K562 (cell line): ENCODE data around the gene CBX2. TPM values are rescaled to one million over a fixed set of nuclear protein-coding genes. Genes with fewer than 3 reads are reported as not detected.
A peak's percentile ranks its signal among the peaks of the same experiment; 100 is the strongest.

Source experiments
- BMI1 ChIP-seq: fragments of 150-350 bp; IDR thresholded peaks from 2 replicates; pipeline ENCODE4 v1.6.1; 2014; ENCODE audit warnings: low read length
- DPF2 ChIP-seq: fragments of 450-650 bp; IDR thresholded peaks from 2 replicates; pipeline ENCODE4 v1.6.1; 2016
- ELF2 ChIP-seq: fragments of 250-450 bp; sonication (Bioruptor Pico); IDR thresholded peaks from 2 replicates; pipeline ENCODE4 v1.5.0; 2021; ENCODE audit warnings: mild to moderate bottlenecking
- JUND ChIP-seq, 2 experiments: IDR thresholded peaks; 2 replicates in 1 of 2; 3 replicates in 1 of 2; pipeline ENCODE4 v1.6.1; 2011; ENCODE audit warnings: borderline replicate concordance in 2 of 2, low read depth in 2 of 2, low read length in 2 of 2, improper control_type of control experiment in 1 of 2, missing biosample characterization in 1 of 2, missing genetic modification characterization in 1 of 2, missing genetic modification reagents in 1 of 2
- LEF1 ChIP-seq: fragments of 450-650 bp; IDR thresholded peaks from 2 replicates; pipeline ENCODE4 v1.6.1; 2016; ENCODE audit warnings: mild to moderate bottlenecking
- MITF ChIP-seq: IDR thresholded peaks from 2 replicates; pipeline ENCODE4 v1.6.1; 2014; ENCODE audit warnings: antibody characterized with exemption
- NR2C1 ChIP-seq, 2 experiments: fragments of 450-650 bp; IDR thresholded peaks; 2 replicates each; pipeline ENCODE4 v1.6.1; 2017; ENCODE audit warnings: mild to moderate bottlenecking in 2 of 2, antibody characterized with exemption in 1 of 2, inconsistent platforms in 1 of 2, missing compliant biosample characterization in 1 of 2, missing genetic modification characterization in 1 of 2
- PBX2 ChIP-seq, 2 experiments: IDR thresholded peaks in 1 of 2; conservative IDR thresholded peaks in 1 of 2; 2 replicates each; pipeline ENCODE4 v1.6.1; 2016; ENCODE audit warnings: low read depth in 2 of 2, mild to moderate bottlenecking in 1 of 2, missing compliant biosample characterization in 1 of 2, missing genetic modification characterization in 1 of 2, moderate library complexity in 1 of 2
- RBM25 ChIP-seq: fragments of 200-400 bp; formaldehyde crosslinking; IDR thresholded peaks from 2 replicates; pipeline ENCODE4 v1.6.1; 2018; ENCODE audit warnings: low read length, low read depth, moderate library complexity; ENCODE audit not compliant: severe bottlenecking
- RCOR1 ChIP-seq, 2 experiments: IDR thresholded peaks; 2 replicates each; pipeline ENCODE4 v1.6.1; 2012; ENCODE audit warnings: low read depth in 2 of 2, low read length in 2 of 2, borderline replicate concordance in 1 of 2, improper control_type of control experiment in 1 of 2
- SFPQ ChIP-seq: fragments of 200-400 bp; formaldehyde crosslinking; IDR thresholded peaks from 2 replicates; pipeline ENCODE4 v1.6.1; 2017; ENCODE audit warnings: mild to moderate bottlenecking, low read depth, low read length, moderate library complexity
- TCF3 ChIP-seq: sonication (generic); formaldehyde crosslinking; IDR thresholded peaks from 2 replicates; pipeline ENCODE4 v1.4.0; 2020; ENCODE audit warnings: mild to moderate bottlenecking, missing genetic modification reagents
- TCF7 ChIP-seq: sonication (generic); IDR thresholded peaks from 2 replicates; pipeline ENCODE4 v1.6.1; 2016; ENCODE audit warnings: antibody characterized with exemption, borderline replicate concordance
- U2AF1 ChIP-seq: fragments of 200-400 bp; formaldehyde crosslinking; optimal IDR thresholded peaks from 2 replicates; pipeline ENCODE3; 2017; ENCODE audit warnings: mild to moderate bottlenecking, low read depth, low read length, moderate library complexity
- ZNF778 ChIP-seq: fragments of 450-650 bp; formaldehyde crosslinking; IDR thresholded peaks from 2 replicates; pipeline ENCODE4 v1.4.0; 2020; ENCODE audit warnings: mild to moderate bottlenecking, moderate library complexity
- polyA plus RNA-seq, 8 experiments: library from polyadenylated mRNA; depleted of rRNA in 4 of 8; stranded (reverse) in 5 of 8; unstranded in 3 of 8; fragments of >200 nt; fragmentation: Nextera tagmentation in 2 of 8; fragmentation: Illumina TruSeq in 1 of 8; extraction: Ambion mirVana in 2 of 8; extraction: Trizol in 1 of 8; gene quantifications; 2 replicates each; pipeline versions ENCODE4 v1.2.1 to v1.2.3, GENCODE V29; 2011 to 2014; ENCODE audit warnings: inconsistent platforms in 1 of 8, missing spikeins in 1 of 8
- total RNA-seq, 7 experiments: library from RNA; depleted of rRNA in 6 of 7; stranded (reverse); fragments of >200 nt in 6 of 7; fragmentation: Illumina TruSeq in 2 of 7; extraction: Trizol in 2 of 7; gene quantifications; 2 replicates each; pipeline versions ENCODE4 v1.2.1 to v1.2.3, GENCODE V29; 2011 to 2021; ENCODE audit warnings: low replicate concordance in 1 of 7
- TF ChIP-seq, protein P1 (sequence below): fragments of 250-450 bp; sonication (Bioruptor Pico); IDR thresholded peaks from 2 replicates; pipeline ENCODE4 v1.5.0; 2021; ENCODE audit warnings: mild to moderate bottlenecking, moderate library complexity

Gene CBX2
- total and polyA plus RNA-seq, 9 of the 15 experiments (the other 6 are each of a cell fraction or from before 2014, with no cell fraction given), result 0.66 to 26.9 (median 13.9) TPM

DNA sequence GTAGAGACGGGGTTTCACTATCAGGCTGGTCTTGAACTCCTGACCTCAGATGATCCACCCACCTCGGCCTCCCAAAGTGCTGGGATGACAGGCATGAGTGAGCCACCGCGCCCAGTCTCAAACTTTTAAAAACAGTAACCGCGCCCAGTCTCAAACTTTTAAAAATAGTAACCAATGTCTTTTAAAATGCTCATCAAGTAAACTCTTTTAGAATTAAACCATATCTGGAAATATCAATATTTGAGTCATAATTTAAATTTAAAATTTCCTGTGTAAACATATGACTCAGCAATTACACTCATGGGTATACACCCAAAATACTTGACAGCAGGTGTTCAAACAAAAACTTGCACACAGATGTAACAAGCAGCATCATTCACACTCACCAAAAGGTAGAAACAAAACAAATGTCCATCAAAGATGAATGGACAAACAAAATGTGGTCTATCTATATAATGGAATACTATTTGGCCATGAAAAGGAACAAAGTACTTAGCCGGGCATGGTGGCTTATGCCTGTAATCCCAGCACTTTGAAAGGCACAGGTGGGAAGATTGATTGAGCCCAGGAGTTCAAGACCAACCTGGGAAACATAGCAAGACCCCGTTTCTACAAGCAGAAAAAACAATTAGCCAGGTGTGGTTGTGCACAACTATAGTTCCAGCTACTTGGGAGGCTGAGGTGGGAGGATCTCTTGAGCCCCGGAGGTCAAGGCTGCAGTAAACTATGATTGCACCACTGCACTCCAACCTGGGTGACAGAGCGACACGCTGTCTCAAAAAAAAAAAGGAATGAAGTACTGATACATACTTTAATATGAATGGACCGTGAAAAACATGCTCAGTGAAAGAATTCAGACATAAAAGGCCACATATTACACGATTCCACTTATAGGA, 27.1 kb upstream of the CBX2 start (continued):
- TF ChIP-seq MITF (no peak), TCF3 (CRISPR knock-in tag) (no peak), DPF2 (peak; percentile 58), PBX2 (CRISPR knock-in tag; IDR thresholded peaks at IDR 0.05; ENCODE audit: low read depth) (no peak), PBX2 (tag; conservative IDR thresholded peaks at IDR 0.05; ENCODE audit: low read depth) (0 out of 2 replicates have a peak, but pooled peaks have one; percentile 14), BMI1 (no peak), ELF2 (CRISPR knock-in tag) (no peak), SFPQ (no peak), RCOR1 (IDR thresholded peaks at IDR 0.05; ENCODE audit: borderline replicate concordance in 1 of 2, low read depth in 2 of 2, low read length in 2 of 2) (no peak), JUND (IDR thresholded peaks at IDR 0.05; ENCODE audit: borderline replicate concordance, low read depth, low read length) (0 out of 2 replicates have a peak, but pooled peaks have one; percentile 4), JUND (tag; IDR thresholded peaks at IDR 0.05; ENCODE audit: borderline replicate concordance, low read depth, low read length) (no peak), TCF7 (no peak), RBM25 (peak; percentile 25), LEF1 (no peak), NR2C1 (IDR thresholded peaks at IDR 0.05) (0 out of 2 replicates have a peak, but pooled peaks have one; percentile 14), NR2C1 (tag; IDR thresholded peaks at IDR 0.05) (no peak), ZNF778 (CRISPR knock-in tag) (no peak), U2AF1 (no peak)
- TF ChIP-seq, protein P1, sequence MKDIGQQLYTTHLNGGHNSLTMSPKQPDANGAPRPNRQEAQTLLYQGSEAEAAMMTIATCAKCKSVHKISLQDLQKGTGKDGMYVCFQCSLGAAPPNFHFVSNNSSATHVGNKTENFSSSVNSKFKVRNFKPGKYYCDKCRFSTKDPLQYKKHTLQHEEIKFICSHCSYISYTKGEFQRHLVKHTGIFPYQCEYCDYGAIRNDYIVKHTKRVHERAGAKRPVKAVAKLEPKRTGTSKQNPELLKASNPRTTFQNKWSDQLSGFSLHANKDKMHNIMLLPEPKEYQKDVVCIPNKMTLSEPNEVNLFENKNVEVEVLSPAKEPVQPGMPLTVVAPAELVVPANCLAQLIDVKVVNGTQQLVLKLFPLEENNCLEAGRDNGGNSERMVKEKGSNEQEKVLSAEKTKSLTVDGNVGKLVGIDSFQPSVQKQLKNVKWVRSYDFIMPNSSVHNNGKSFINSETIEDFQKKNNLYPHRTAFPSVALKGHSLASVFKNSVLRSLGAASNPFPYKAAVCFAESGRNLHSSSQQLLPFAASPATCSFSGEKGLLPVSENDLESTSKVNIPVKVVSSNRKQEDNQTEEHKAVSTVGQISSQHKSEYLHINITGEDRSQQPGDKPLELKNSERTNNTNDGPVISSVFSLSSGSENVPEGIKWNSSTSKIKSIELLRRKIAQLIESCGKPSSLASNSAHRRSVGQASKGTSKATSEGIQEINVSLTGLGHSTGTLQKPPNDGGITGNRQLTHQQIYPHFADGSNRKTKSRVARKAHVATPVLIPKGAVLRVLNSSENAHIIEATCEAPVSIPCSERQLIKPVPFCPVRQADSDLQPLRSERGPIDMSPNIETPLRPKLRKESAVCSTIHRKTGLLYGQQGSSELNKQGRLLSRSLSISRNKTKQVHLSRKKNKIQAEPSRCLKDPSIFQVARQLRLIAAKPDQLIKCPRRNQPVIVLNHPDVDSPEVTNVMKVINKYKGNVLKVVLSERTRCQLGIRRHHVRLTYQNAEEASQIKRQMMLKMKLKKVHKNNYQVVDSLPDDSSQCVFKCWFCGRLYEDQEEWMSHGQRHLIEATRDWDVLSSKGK, result no peak
